OCI-LY7 (cell line): ENCODE results near the gene CFAP97. TPM values are rescaled to one million over a fixed set of nuclear protein-coding genes. Genes with fewer than 3 reads are reported as not detected.

ENCODE experiments used
- BruUV-seq: library from RNA; stranded (reverse); fragments of 400-500 nt; replicated peaks from 2 replicates; lab custom pipeline; 2021; lab: Mats Ljungman, UMichigan
- CTCF ChIA-PET: fragments of 300-600 bp; sonication (Branson Sonifier 250); formaldehyde crosslinking; loops from one replicate; lab custom pipeline; 2022; ENCODE audit warnings: antibody characterized with exemption; ENCODE audit not compliant: unreplicated experiment; lab: Charles Lee
- POLR2A ChIA-PET: fragments of 300-600 bp; sonication (Branson Sonifier 250); formaldehyde crosslinking; loops from one replicate; lab custom pipeline; 2022; ENCODE audit warnings: antibody characterized with exemption; lab: Charles Lee
- DNase-seq: peaks from one replicate; pipeline ENCODE4 v3.0.0-alpha.2; 2015; ENCODE audit warnings: low spot score
- H2AFZ ChIP-seq: fragments of 200-600 bp; sonication (generic), shearing (Covaris generic); 2 replicates; pipeline ENCODE4 v1.6.1; 2014; ENCODE audit warnings: mild to moderate bottlenecking, antibody characterized with exemption, low read length, moderate library complexity
- H3K27ac ChIP-seq: fragments of 200-600 bp; sonication (generic); 2 replicates; pipeline ENCODE4 v1.5.1; 2014; ENCODE audit warnings: mixed run types, low read depth, mild to moderate bottlenecking, moderate library complexity, low read length, inconsistent platforms; ENCODE audit not compliant: poor library complexity, severe bottlenecking
- H3K36me3 ChIP-seq: fragments of 200-600 bp; sonication (generic); 2 replicates; pipeline ENCODE4 v1.6.1; 2014; ENCODE audit warnings: mild to moderate bottlenecking, antibody characterized with exemption, low read length, moderate library complexity, mixed read lengths; ENCODE audit not compliant: insufficient read depth
- H3K4me1 ChIP-seq: fragments of 200-600 bp; sonication (generic); 2 replicates; pipeline ENCODE4 v1.5.1; 2014; ENCODE audit warnings: mild to moderate bottlenecking, low read length; ENCODE audit not compliant: insufficient read depth, poor library complexity, severe bottlenecking
- H3K4me2 ChIP-seq: fragments of 200-600 bp; sonication (generic); 2 replicates; pipeline ENCODE4 v1.6.1; 2014; ENCODE audit warnings: mild to moderate bottlenecking, low read length
- H3K4me3 ChIP-seq: fragments of 200-600 bp; sonication (generic); 2 replicates; pipeline ENCODE4 v1.5.1; 2014; ENCODE audit warnings: mild to moderate bottlenecking, low read depth, low read length; ENCODE audit not compliant: poor library complexity, severe bottlenecking
- H3K79me2 ChIP-seq: fragments of 200-600 bp; sonication (generic); 2 replicates; pipeline ENCODE4 v1.6.1; 2016; ENCODE audit warnings: low read depth, mild to moderate bottlenecking, low read length, moderate library complexity, mixed read lengths; ENCODE audit not compliant: insufficient read depth
- H3K9me2 ChIP-seq: fragments of 200-600 bp; sonication (generic); 2 replicates; pipeline ENCODE4 v1.6.1; 2016; ENCODE audit warnings: mild to moderate bottlenecking, low read length, mixed read lengths; ENCODE audit not compliant: insufficient read depth
- H3K9me3 ChIP-seq: fragments of 200-600 bp; sonication (generic); 2 replicates; pipeline ENCODE4 v1.6.1; 2014; ENCODE audit warnings: mild to moderate bottlenecking, mixed run types, low read length, mixed read lengths
- H4K20me1 ChIP-seq: fragments of 200-600 bp; sonication (generic); 2 replicates; pipeline ENCODE4 v1.6.1; 2014; ENCODE audit warnings: mild to moderate bottlenecking, antibody characterized with exemption, low read length, moderate library complexity, mixed read lengths; ENCODE audit not compliant: insufficient read depth
- EZH2phosphoT487 ChIP-seq: fragments of 200-600 bp; sonication (generic); IDR thresholded peaks from 2 replicates; pipeline ENCODE4 v1.6.1; 2018; ENCODE audit warnings: low read depth, borderline replicate concordance, mild to moderate bottlenecking, mixed run types, antibody characterized with exemption, low read length, moderate library complexity, mixed read lengths
- intact Hi-C: fragments of 100-400 bp; cut with micrococcal nuclease; formaldehyde crosslinking; loops from one replicate; pipeline ENCODE4 v1.10.0; 2022; ENCODE audit not compliant: unreplicated experiment
- total RNA-seq, 2 experiments: library from RNA; depleted of rRNA in 1 of 2; stranded (reverse); fragments of >200 nt in 1 of 2; shearing (Covaris generic) in 1 of 2; gene quantifications; 2 replicates each; pipeline ENCODE4 v1.2.3, GENCODE V29; 2014 to 2022
- TF ChIP-seq, protein P1 (sequence below): fragments of 200-600 bp; sonication (generic); conservative IDR thresholded peaks from 2 replicates; pipeline ENCODE4 v1.5.1; 2014; ENCODE audit warnings: mild to moderate bottlenecking, antibody characterized with exemption, low read length, moderate library complexity, mixed read lengths

The CFAP97 gene
- total RNA-seq, 2 experiments from 2014 or later = 22.7 to 57.3 TPM

- ChIA-PET CTCF (no interaction called here), POLR2A (interaction anchor here (0.6 to 1.1 kb wide), 2 partner anchors 9 to 16 kb away, joined by 3 to 4 read pairs; no protein-coding TSS in a partner anchor)
- no peak overlapping the region for H2AFZ ChIP-seq
- no peaks in the 10 kb centered on the region for H4K20me1 ChIP-seq
- BruUV-seq = no TSS peak
- H3K79me2 ChIP-seq = peaks cover 33% of the 10 kb centered on the region; the same call in 1 of the 2 replicates
- no peaks in the 10 kb centered on the region for H3K4me1 ChIP-seq
- H3K4me3 ChIP-seq = no peak overlapping the region
- H3K9me3 ChIP-seq = peaks cover 6% of the 10 kb centered on the region; the same call in 1 of the 2 replicates
- TF ChIP-seq, protein P1, sequence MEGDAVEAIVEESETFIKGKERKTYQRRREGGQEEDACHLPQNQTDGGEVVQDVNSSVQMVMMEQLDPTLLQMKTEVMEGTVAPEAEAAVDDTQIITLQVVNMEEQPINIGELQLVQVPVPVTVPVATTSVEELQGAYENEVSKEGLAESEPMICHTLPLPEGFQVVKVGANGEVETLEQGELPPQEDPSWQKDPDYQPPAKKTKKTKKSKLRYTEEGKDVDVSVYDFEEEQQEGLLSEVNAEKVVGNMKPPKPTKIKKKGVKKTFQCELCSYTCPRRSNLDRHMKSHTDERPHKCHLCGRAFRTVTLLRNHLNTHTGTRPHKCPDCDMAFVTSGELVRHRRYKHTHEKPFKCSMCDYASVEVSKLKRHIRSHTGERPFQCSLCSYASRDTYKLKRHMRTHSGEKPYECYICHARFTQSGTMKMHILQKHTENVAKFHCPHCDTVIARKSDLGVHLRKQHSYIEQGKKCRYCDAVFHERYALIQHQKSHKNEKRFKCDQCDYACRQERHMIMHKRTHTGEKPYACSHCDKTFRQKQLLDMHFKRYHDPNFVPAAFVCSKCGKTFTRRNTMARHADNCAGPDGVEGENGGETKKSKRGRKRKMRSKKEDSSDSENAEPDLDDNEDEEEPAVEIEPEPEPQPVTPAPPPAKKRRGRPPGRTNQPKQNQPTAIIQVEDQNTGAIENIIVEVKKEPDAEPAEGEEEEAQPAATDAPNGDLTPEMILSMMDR = no peak
- no peak for TF ChIP-seq EZH2phosphoT487
- intact Hi-C loops = no loop called here
- H3K9me2 ChIP-seq = no peaks in the 10 kb centered on the region
- peaks cover 10% of the 10 kb centered on the region; the same call in 1 of the 2 replicates for H3K36me3 ChIP-seq
- DNase-seq = no peak
- no peak overlapping the region for H3K27ac ChIP-seq
- H3K4me2 ChIP-seq = no peak overlapping the region
These were observed 34.4 kb upstream of the CFAP97 start for GRCh38 chr4:185238215-185238681.

GRCh38 chr4:185237175-185237574, 33.4 kb upstream of the CFAP97 start:
- no TSS peak for BruUV-seq
- peaks cover 6% of the 10 kb centered on the region; the same call in 1 of the 2 replicates for H3K9me3 ChIP-seq
- H3K36me3 ChIP-seq = peaks cover 10% of the 10 kb centered on the region; the same call in 1 of the 2 replicates
- peaks cover 32% of the 10 kb centered on the region; the same call in 1 of the 2 replicates for H3K79me2 ChIP-seq
- H3K4me1 ChIP-seq = no peaks in the 10 kb centered on the region
- POLR2A ChIA-PET = interaction anchor here (1.5 to 2.4 kb wide), 2 partner anchors 10 to 25 kb away, joined by 4 to 7 read pairs; no protein-coding TSS in a partner anchor
- H2AFZ ChIP-seq = no peak overlapping the region
- no peak for TF ChIP-seq EZH2phosphoT487
- TF ChIP-seq, protein P1 = no peak
- H4K20me1 ChIP-seq = no peaks in the 10 kb centered on the region
- CTCF ChIA-PET = no interaction called here
- H3K4me3 ChIP-seq = no peak overlapping the region
- H3K27ac ChIP-seq = no peak overlapping the region
- intact Hi-C loops = no loop called here
- H3K4me2 ChIP-seq = no peak overlapping the region
- H3K9me2 ChIP-seq = no peaks in the 10 kb centered on the region
- no peak for DNase-seq
